Measurements from ENCODE around the gene UHRF2.

DNA sequence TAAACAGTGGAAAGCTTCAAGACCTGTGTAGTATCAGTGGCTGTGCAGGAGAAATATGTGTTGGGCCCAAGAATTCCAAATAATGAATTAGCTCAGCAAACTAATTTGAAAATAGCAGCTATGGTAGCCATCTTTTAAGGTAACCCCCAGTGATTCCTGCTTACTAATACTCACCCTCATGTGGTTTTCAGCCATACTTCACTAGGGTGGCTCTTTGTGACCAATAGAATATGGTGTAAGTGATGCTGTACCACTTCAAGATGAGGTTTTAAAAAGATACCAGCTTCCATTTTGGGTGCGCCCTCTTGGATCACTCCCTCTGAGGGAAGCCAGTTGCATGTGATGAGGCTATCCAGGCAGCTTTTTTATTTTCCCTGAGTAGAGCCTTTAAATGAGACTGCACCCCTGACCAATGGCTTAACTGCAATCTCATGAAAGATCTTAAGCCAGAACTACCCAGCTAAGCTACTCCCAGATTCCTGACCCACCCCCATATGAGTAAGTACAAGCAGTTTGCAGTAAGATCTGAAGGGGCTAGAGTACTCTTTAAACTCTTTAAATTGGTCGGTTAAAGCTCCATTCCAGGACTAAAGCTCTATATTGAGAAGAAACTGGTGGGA, 58.3 kb downstream of the UHRF2 start:
- TF ChIP-seq POLR2A (IDR thresholded peaks at IDR 0.05) = no peak
- TF ChIP-seq, protein P1, sequence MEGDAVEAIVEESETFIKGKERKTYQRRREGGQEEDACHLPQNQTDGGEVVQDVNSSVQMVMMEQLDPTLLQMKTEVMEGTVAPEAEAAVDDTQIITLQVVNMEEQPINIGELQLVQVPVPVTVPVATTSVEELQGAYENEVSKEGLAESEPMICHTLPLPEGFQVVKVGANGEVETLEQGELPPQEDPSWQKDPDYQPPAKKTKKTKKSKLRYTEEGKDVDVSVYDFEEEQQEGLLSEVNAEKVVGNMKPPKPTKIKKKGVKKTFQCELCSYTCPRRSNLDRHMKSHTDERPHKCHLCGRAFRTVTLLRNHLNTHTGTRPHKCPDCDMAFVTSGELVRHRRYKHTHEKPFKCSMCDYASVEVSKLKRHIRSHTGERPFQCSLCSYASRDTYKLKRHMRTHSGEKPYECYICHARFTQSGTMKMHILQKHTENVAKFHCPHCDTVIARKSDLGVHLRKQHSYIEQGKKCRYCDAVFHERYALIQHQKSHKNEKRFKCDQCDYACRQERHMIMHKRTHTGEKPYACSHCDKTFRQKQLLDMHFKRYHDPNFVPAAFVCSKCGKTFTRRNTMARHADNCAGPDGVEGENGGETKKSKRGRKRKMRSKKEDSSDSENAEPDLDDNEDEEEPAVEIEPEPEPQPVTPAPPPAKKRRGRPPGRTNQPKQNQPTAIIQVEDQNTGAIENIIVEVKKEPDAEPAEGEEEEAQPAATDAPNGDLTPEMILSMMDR (IDR thresholded peaks at IDR 0.05) = no peak

Measured in breast epithelium (tissue), 3 donors.